A549 (cell line): ENCODE data around the gene ZNF597. TPM values are rescaled to one million over a fixed set of nuclear protein-coding genes. Genes with fewer than 3 reads are reported as not detected.

ENCODE experiments used
- ATAC-seq, 2 experiments: fragments of 200-7000 bp in 1 of 2; fragments of >200 bp in 1 of 2; cut with Nextera tagmentation in 1 of 2; cut with Tn5 transposase in 1 of 2; 3 replicates each; pipeline versions ENCODE4 v1.8.0 to v1.9.1; 2018 to 2020; ENCODE audit warnings: mild to moderate bottlenecking in 1 of 2, moderate library complexity in 1 of 2
- CTCF ChIA-PET: fragments of 300-600 bp; sonication (Branson Sonifier 250); formaldehyde crosslinking; extraction: SDS; loops from one replicate; lab custom pipeline; 2021; ENCODE audit warnings: antibody characterized with exemption, inconsistent platforms; lab: Yijun Ruan, JAX
- POLR2A ChIA-PET: fragments of 350-600 bp; formaldehyde crosslinking; extraction: SDS; loops from one replicate; lab custom pipeline; 2021; ENCODE audit warnings: antibody characterized with exemption, inconsistent platforms; lab: Yijun Ruan, JAX
- DNase-seq, 2 experiments: peaks; one replicate each; pipeline versions ENCODE4 v3.0.0 to v3.0.0-alpha.2; 2011 to 2016; ENCODE audit warnings: low read depth in 1 of 2, low spot score in 1 of 2
- FAIRE-seq: peaks from 2 replicates; lab custom pipeline; 2011; peaks lifted over from hg19 to GRCh38; lab: Jason Lieb, UNC
- H3K27ac ChIP-seq, 2 experiments: fragments of >200 bp; sonication (Bioruptor Twin); formaldehyde crosslinking; 3 replicates each; pipeline ENCODE4 v1.5.1; 2016 to 2017
- H3K4me1 ChIP-seq: fragments of >200 bp; sonication (Bioruptor Twin); formaldehyde crosslinking; 3 replicates; pipeline ENCODE4 v1.6.1; 2016
- H3K4me2 ChIP-seq: fragments of >200 bp; sonication (Bioruptor Twin); formaldehyde crosslinking; 3 replicates; pipeline ENCODE4 v1.6.1; 2016
- H3K4me3 ChIP-seq: fragments of >200 bp; sonication (Bioruptor Twin); formaldehyde crosslinking; 3 replicates; pipeline ENCODE4 v1.5.1; 2016
- H3K9me3 ChIP-seq: fragments of >200 bp; sonication (Bioruptor Twin); formaldehyde crosslinking; 3 replicates; pipeline ENCODE4 v1.6.1; 2016
- CBX2 ChIP-seq: fragments of 200-600 bp; sonication (generic); IDR thresholded peaks from 2 replicates; pipeline ENCODE4 v1.6.1; 2016; ENCODE audit warnings: low read depth, mild to moderate bottlenecking, borderline replicate concordance
- CEBPB ChIP-seq, 2 experiments: fragments of >200 bp in 1 of 2; sonication (Bioruptor Twin) in 1 of 2; formaldehyde crosslinking in 1 of 2; IDR thresholded peaks; 2 replicates each; pipeline ENCODE4 v1.6.1; 2012 to 2016
- CHD4 ChIP-seq: fragments of 200-600 bp; sonication (generic); IDR thresholded peaks from 2 replicates; pipeline ENCODE4 v1.6.1; 2016; ENCODE audit warnings: antibody characterized with exemption, mild to moderate bottlenecking, borderline replicate concordance
- EHF ChIP-seq: fragments of 250-450 bp; sonication (Bioruptor Pico); IDR thresholded peaks from 2 replicates; pipeline ENCODE4 v1.5.0; 2020; ENCODE audit warnings: mild to moderate bottlenecking
- FOXS1 ChIP-seq: fragments of 250-450 bp; sonication (Bioruptor Pico); IDR thresholded peaks from 2 replicates; pipeline ENCODE4 v1.5.0; 2020; ENCODE audit warnings: mild to moderate bottlenecking, moderate library complexity
- HOXA7 ChIP-seq: fragments of 250-450 bp; sonication (Bioruptor Pico); IDR thresholded peaks from 2 replicates; pipeline ENCODE4 v1.5.0; 2020; ENCODE audit warnings: mild to moderate bottlenecking, moderate library complexity
- MYC ChIP-seq: IDR thresholded peaks from 2 replicates; pipeline ENCODE4 v1.6.1; 2012; ENCODE audit warnings: mild to moderate bottlenecking, inconsistent platforms, low read length, improper control_type of control experiment, borderline replicate concordance
- NFE2L2 ChIP-seq: fragments of 150-350 bp; conservative IDR thresholded peaks from 2 replicates; pipeline ENCODE4 v1.6.1; 2014; ENCODE audit warnings: low read length
- NPAS2 ChIP-seq: fragments of 250-450 bp; sonication (Bioruptor Pico); IDR thresholded peaks from 2 replicates; pipeline ENCODE4 v1.8.0; 2022; ENCODE audit warnings: mild to moderate bottlenecking, moderate library complexity, borderline replicate concordance
- PHF8 ChIP-seq: fragments of 200-600 bp; sonication (generic); IDR thresholded peaks from 2 replicates; pipeline ENCODE4 v1.6.1; 2016; ENCODE audit warnings: low read depth, mild to moderate bottlenecking, antibody characterized with exemption, moderate library complexity, borderline replicate concordance
- RARB ChIP-seq: fragments of 250-450 bp; sonication (Bioruptor Pico); IDR thresholded peaks from 2 replicates; pipeline ENCODE4 v1.8.0; 2021; ENCODE audit warnings: mild to moderate bottlenecking, moderate library complexity
- RFX5 ChIP-seq: fragments of 450-650 bp; IDR thresholded peaks from 2 replicates; pipeline ENCODE4 v1.7.1; 2014; ENCODE audit warnings: antibody characterized with exemption, mild to moderate bottlenecking, moderate library complexity
- SREBF2 ChIP-seq: fragments of 450-650 bp; IDR thresholded peaks from 2 replicates; pipeline ENCODE4 v1.6.1; 2014; ENCODE audit warnings: mild to moderate bottlenecking, moderate library complexity
- TP53 ChIP-seq: fragments of 250-450 bp; sonication (Bioruptor Pico); IDR thresholded peaks from 2 replicates; pipeline ENCODE4 v1.5.0; 2021; ENCODE audit warnings: mild to moderate bottlenecking, moderate library complexity
- ZC3H11A ChIP-seq: fragments of 450-650 bp; IDR thresholded peaks from 2 replicates; pipeline ENCODE4 v1.6.1; 2014; ENCODE audit warnings: antibody characterized with exemption, mild to moderate bottlenecking
- WGBS: methylation state at CpG from one replicate; pipeline ENCODE4 v1.1.6; 2017; ENCODE audit errors: missing lambda C conversion rate; 5-methylcytosine and 5-hydroxymethylcytosine counted together
- polyA plus RNA-seq, 4 experiments: library from polyadenylated mRNA; depleted of rRNA in 3 of 4; stranded (reverse); fragments of >200 nt; fragmentation: RNase III in 1 of 4; extraction: RNeasy Plus Mini Kit Qiagen cat#74134 plus additional on column Dnase treatment in 1 of 4; gene quantifications; 2 replicates in 3 of 4; 3 replicates in 1 of 4; pipeline ENCODE4 v1.2.3, GENCODE V29; 2011 to 2017
- TF ChIP-seq, protein P1 (sequence below): fragments of >200 bp; sonication (Bioruptor Twin); formaldehyde crosslinking; IDR thresholded peaks from 3 replicates; pipeline ENCODE4 v1.6.1; 2016
- TF ChIP-seq, protein P2 (sequence below): fragments of 250-450 bp; sonication (Bioruptor Pico); IDR thresholded peaks from 2 replicates; pipeline ENCODE4 v1.5.0; 2021; ENCODE audit warnings: mild to moderate bottlenecking, moderate library complexity, borderline replicate concordance
- TF ChIP-seq, protein P3 (sequence below): fragments of >200 bp; sonication (Bioruptor Twin); formaldehyde crosslinking; IDR thresholded peaks from 3 replicates; pipeline ENCODE4 v1.5.1; 2016

The ZNF597 gene
- polyA plus RNA-seq, 2 of the 4 experiments (the other 2 are of a cell fraction): 1.1 to 1.9 TPM

DNA sequence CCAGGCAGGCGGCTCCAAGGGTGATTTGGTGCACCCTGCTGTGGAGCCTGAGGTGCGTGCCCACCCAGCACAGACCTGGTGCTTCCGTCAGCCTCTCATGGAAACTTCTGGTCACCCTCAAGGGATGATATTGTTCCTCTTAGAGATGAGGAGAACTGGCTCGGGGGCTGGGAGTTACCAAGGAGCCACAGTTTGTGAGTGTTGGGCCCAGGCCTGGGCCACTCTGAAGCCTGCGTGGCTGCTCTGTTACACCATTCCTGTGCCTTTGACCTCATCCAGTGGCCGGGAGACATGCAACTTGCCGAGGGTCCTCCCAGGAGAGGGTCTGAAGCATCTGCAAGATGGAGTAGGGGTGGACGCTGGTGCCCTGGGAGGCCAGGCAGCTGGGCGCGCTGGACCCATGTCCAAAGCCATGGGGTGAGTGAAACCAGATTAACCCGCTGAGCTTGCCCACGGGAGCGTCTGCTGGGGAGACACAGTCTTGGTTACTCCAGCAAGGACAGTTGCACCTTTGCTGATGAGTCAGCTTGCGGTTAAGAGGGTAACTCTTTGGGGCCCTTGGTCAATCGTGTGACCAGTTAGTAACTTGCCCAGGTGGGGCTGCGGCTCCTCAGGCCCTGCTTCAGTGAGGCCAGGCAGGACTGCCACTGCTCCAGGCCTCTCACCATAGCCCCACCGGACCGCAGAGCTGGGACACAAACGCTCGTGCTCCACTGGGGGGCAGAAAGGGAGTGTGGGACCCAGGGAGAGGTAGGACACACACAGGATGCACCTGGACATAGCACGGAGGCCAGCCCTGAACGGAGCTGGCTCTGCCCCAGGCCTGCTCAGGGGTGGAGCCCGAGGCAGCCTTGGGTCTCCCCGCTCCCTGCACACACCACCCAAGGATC lies 44.5 kb upstream of the ZNF597 start:
- Histone ChIP-seq H3K9me3 (no peaks in the 10 kb centered on the region), H3K4me3 (no peak overlapping the region), H3K27ac (no peak overlapping the region), H3K4me2 (no peak overlapping the region), H3K4me1 (no peaks in the 10 kb centered on the region)
- no peak for TF ChIP-seq RFX5
- TF ChIP-seq, protein P1, sequence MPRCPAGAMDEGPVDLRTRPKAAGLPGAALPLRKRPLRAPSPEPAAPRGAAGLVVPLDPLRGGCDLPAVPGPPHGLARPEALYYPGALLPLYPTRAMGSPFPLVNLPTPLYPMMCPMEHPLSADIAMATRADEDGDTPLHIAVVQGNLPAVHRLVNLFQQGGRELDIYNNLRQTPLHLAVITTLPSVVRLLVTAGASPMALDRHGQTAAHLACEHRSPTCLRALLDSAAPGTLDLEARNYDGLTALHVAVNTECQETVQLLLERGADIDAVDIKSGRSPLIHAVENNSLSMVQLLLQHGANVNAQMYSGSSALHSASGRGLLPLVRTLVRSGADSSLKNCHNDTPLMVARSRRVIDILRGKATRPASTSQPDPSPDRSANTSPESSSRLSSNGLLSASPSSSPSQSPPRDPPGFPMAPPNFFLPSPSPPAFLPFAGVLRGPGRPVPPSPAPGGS: no peak
- no peak for TF ChIP-seq NPAS2 (CRISPR knock-in tag)
- TF ChIP-seq CBX2: no peak
- no peak for TF ChIP-seq MYC
- no peak for TF ChIP-seq SREBF2
- TF ChIP-seq, protein P2, sequence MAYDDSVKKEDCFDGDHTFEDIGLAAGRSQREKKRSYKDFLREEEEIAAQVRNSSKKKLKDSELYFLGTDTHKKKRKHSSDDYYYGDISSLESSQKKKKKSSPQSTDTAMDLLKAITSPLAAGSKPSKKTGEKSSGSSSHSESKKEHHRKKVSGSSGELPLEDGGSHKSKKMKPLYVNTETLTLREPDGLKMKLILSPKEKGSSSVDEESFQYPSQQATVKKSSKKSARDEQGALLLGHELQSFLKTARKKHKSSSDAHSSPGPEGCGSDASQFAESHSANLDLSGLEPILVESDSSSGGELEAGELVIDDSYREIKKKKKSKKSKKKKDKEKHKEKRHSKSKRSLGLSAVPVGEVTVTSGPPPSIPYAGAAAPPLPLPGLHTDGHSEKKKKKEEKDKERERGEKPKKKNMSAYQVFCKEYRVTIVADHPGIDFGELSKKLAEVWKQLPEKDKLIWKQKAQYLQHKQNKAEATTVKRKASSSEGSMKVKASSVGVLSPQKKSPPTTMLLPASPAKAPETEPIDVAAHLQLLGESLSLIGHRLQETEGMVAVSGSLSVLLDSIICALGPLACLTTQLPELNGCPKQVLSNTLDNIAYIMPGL: no peak
- no peak for TF ChIP-seq EHF (CRISPR knock-in tag)
- no peak for TF ChIP-seq FOXS1 (CRISPR knock-in tag)
- no peak for TF ChIP-seq CHD4
- no peak for TF ChIP-seq TP53 (CRISPR knock-in tag)
- no peak for TF ChIP-seq ZC3H11A
- TF ChIP-seq CEBPB (IDR thresholded peaks at IDR 0.05): no peak
- TF ChIP-seq NFE2L2: no peak
- DNase-seq: no peak
- 91% methylated on average over 22 of the region's 24 CpGs for WGBS
- POLR2A ChIA-PET: interaction anchor here (1.2 kb wide), 1 partner anchor 31 kb away, joined by 5 read pairs; no protein-coding TSS in a partner anchor
- ATAC-seq: peak; percentile 17 to 31; a peak in 3 of 6 replicates
- FAIRE-seq: no peak
- CTCF ChIA-PET: no interaction called here

DNA sequence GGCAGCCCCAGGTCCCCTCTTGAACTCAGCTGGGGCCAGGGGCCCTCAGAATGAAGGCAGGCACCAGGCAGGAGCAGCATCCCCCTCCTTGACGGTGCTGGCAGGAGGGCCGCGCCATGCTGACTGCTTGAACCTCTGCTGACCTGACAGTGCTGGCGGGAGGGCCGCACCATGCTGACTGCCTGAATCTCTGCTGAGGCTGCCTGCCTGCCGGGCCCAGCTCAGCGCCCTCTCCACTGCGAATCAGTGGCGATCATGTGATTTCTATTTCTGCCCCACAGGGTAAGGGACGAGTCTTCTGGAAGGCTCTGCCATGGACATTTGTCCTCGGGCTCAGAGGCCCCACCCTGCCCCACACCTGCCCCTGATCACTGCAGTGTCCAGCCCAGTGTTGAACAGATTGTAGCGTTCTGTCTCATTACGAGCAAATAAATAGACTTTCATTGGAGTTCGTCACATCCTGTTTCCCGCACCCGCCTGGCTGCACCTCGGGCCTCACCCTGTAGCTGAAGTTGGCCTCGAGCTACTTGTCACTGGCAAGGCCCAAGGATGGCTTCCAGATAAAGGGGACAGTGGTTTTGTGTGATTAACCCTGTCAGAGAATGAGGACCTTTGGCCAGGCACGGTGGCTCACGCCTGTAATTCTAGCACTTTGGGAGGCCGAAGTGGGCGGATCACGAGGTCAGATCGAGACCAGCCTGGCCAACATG lies 43.4 kb upstream of the ZNF597 start:
- TF ChIP-seq HOXA7 (CRISPR knock-in tag): no peak
- TF ChIP-seq RARB (CRISPR knock-in tag): no peak
- no peak for TF ChIP-seq PHF8
- TF ChIP-seq, protein P3, sequence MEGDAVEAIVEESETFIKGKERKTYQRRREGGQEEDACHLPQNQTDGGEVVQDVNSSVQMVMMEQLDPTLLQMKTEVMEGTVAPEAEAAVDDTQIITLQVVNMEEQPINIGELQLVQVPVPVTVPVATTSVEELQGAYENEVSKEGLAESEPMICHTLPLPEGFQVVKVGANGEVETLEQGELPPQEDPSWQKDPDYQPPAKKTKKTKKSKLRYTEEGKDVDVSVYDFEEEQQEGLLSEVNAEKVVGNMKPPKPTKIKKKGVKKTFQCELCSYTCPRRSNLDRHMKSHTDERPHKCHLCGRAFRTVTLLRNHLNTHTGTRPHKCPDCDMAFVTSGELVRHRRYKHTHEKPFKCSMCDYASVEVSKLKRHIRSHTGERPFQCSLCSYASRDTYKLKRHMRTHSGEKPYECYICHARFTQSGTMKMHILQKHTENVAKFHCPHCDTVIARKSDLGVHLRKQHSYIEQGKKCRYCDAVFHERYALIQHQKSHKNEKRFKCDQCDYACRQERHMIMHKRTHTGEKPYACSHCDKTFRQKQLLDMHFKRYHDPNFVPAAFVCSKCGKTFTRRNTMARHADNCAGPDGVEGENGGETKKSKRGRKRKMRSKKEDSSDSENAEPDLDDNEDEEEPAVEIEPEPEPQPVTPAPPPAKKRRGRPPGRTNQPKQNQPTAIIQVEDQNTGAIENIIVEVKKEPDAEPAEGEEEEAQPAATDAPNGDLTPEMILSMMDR: no peak
- H3K4me3 ChIP-seq: no peak overlapping the region
- H3K4me1 ChIP-seq: no peaks in the 10 kb centered on the region
- ChIA-PET CTCF (interaction anchor here (1.3 kb wide), 1 partner anchor 14 kb away, joined by 3 read pairs; the partner anchor contains the start of gene CLUAP1), POLR2A (no interaction called here)
- WGBS: 93% methylated on average over 22 of the region's 24 CpGs
- FAIRE-seq (no peak), DNase-seq (no peak), ATAC-seq (no peak)
- no peaks in the 10 kb centered on the region for H3K9me3 ChIP-seq
- H3K4me2 ChIP-seq: no peak overlapping the region
- no peak overlapping the region for H3K27ac ChIP-seq
